Measurements from ENCODE around the gene RNF32. TPM values are rescaled to one million over a fixed set of nuclear protein-coding genes. Genes with fewer than 3 reads are reported as not detected.
A peak's percentile ranks its signal among the peaks of the same experiment; 100 is the strongest.

The RNF32 gene
- total and polyA plus RNA-seq, 4 experiments from 2014 or later, result 1.3 to 2.0 (median 1.7) TPM

- H3K4me1 Mint-ChIP-seq, result no peaks in the 10 kb centered on the region
- no peak for DNase-seq
- intact Hi-C loops (cut with micrococcal nuclease), result no loop called here
- Histone ChIP-seq H3K9me3 (ENCODE audit: control insufficient read depth in 1 of 2, low read length in 2 of 2) (no peaks in the 10 kb centered on the region), H3K27ac (ENCODE audit: low read depth, low read length) (no peak overlapping the region), H3K36me3 (ENCODE audit: insufficient read depth, low read length) (no peaks in the 10 kb centered on the region), H3K4me1 (ENCODE audit: insufficient read depth, low read length) (no peaks in the 10 kb centered on the region), H3K27me3 (ENCODE audit: insufficient read depth, low read length) (no peaks in the 10 kb centered on the region), H3K4me3 (ENCODE audit: low read length in 2 of 2) (no peak overlapping the region)
- H3K4me3 Mint-ChIP-seq, result no peak overlapping the region
- H3K9me3 Mint-ChIP-seq, result peaks cover 0 to 2% (median 0%) of the 10 kb centered on the region in 8 donors
- CTCF ChIA-PET (ENCODE audit: partially characterized antibody), result no interaction called here
- peaks cover 14 to 19% of the 10 kb centered on the region in 2 donors for H3K36me3 Mint-ChIP-seq
- no peaks in the 10 kb centered on the region for H3K27me3 Mint-ChIP-seq
- POLR2A ChIA-PET (ENCODE audit: partially characterized antibody), result no interaction called here
- H3K27ac Mint-ChIP-seq, result no peak overlapping the region
These were observed 26.5 kb downstream of the RNF32 start for GRCh38 chr7:156667110-156667426.

GRCh38 chr7:156668130-156668741 lies 27.7 kb downstream of the RNF32 start:
- H3K4me1 ChIP-seq (ENCODE audit: insufficient read depth, low read length), result no peaks in the 10 kb centered on the region
- no peaks in the 10 kb centered on the region for H3K27me3 ChIP-seq (ENCODE audit: insufficient read depth, low read length)
- Mint-ChIP-seq H3K27ac (peak overlapping the region in 2 of 7 donors; percentile 70 to 78), H3K9me3 (peaks cover 0 to 2% (median 0%) of the 10 kb centered on the region in 8 donors), H3K36me3 (peaks cover 14 to 20% of the 10 kb centered on the region in 2 donors), H3K27me3 (no peaks in the 10 kb centered on the region), H3K4me3 (no peak overlapping the region), H3K4me1 (no peaks in the 10 kb centered on the region)
- intact Hi-C loops (cut with micrococcal nuclease), result no loop called here
- CTCF ChIA-PET (ENCODE audit: partially characterized antibody), result no interaction called here
- no peaks in the 10 kb centered on the region for H3K9me3 ChIP-seq (ENCODE audit: control insufficient read depth in 1 of 2, low read length in 2 of 2)
- no peak for DNase-seq
- no peaks in the 10 kb centered on the region for H3K36me3 ChIP-seq (ENCODE audit: insufficient read depth, low read length)
- H3K27ac ChIP-seq (ENCODE audit: low read depth, low read length), result no peak overlapping the region
- H3K4me3 ChIP-seq (ENCODE audit: low read length in 2 of 2), result no peak overlapping the region
- POLR2A ChIA-PET (ENCODE audit: partially characterized antibody), result no interaction called here

- no peaks in the 10 kb centered on the region for H3K27me3 Mint-ChIP-seq
- Histone ChIP-seq H3K27me3 (ENCODE audit: insufficient read depth, low read length) (no peaks in the 10 kb centered on the region), H3K4me1 (ENCODE audit: insufficient read depth, low read length) (no peaks in the 10 kb centered on the region), H3K9me3 (ENCODE audit: control insufficient read depth in 1 of 2, low read length in 2 of 2) (no peaks in the 10 kb centered on the region), H3K36me3 (ENCODE audit: insufficient read depth, low read length) (no peaks in the 10 kb centered on the region), H3K27ac (ENCODE audit: low read depth, low read length) (no peak overlapping the region), H3K4me3 (ENCODE audit: low read length in 2 of 2) (no peak overlapping the region)
- H3K9me3 Mint-ChIP-seq, result peaks cover 0 to 2% (median 0%) of the 10 kb centered on the region in 8 donors
- H3K4me1 Mint-ChIP-seq, result no peaks in the 10 kb centered on the region
- ChIA-PET CTCF (ENCODE audit: partially characterized antibody) (no interaction called here), POLR2A (ENCODE audit: partially characterized antibody) (no interaction called here)
- intact Hi-C loops (cut with micrococcal nuclease), result no loop called here
- no peak for DNase-seq
- H3K4me3 Mint-ChIP-seq, result no peak overlapping the region
- no peak overlapping the region for H3K27ac Mint-ChIP-seq
- H3K36me3 Mint-ChIP-seq, result peaks cover 14 to 27% of the 10 kb centered on the region in 2 donors
These were observed 28.7 kb downstream of the RNF32 start for GRCh38 chr7:156669035-156669828.

DNA sequence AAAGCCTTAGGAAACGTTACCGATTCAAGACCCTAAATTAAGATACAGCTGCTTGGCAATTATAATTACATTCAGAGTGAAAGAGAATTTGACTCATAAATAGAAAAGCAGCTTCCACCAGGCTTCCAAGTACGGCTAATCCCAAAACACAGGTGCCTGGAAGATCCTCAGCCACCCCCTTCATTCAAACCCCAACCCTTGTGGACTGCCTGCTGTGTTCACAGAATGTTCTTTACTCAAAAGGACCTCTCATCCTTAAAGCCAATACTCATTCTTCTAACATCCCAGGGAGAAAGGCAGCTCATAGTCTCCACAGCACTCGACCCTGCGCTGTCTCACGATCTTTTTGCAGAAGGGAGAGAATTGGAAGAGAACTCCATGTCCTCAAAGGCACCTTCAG lies 32.9 kb downstream of the RNF32 start:
- Histone ChIP-seq H3K9me3 (ENCODE audit: control insufficient read depth in 1 of 2, low read length in 2 of 2) (no peaks in the 10 kb centered on the region), H3K4me3 (ENCODE audit: low read length in 2 of 2) (no peak overlapping the region), H3K27ac (ENCODE audit: low read depth, low read length) (no peak overlapping the region), H3K36me3 (ENCODE audit: insufficient read depth, low read length) (peaks cover 6% of the 10 kb centered on the region), H3K4me1 (ENCODE audit: insufficient read depth, low read length) (no peaks in the 10 kb centered on the region), H3K27me3 (ENCODE audit: insufficient read depth, low read length) (no peaks in the 10 kb centered on the region)
- Mint-ChIP-seq H3K4me1 (no peaks in the 10 kb centered on the region), H3K9me3 (peaks cover 0 to 2% (median 0%) of the 10 kb centered on the region in 8 donors), H3K36me3 (peaks cover 42 to 58% of the 10 kb centered on the region in 2 donors), H3K4me3 (no peak overlapping the region), H3K27me3 (no peaks in the 10 kb centered on the region), H3K27ac (no peak overlapping the region)
- POLR2A ChIA-PET (ENCODE audit: partially characterized antibody), result no interaction called here
- CTCF ChIA-PET (ENCODE audit: partially characterized antibody), result no interaction called here
- no peak for DNase-seq
- intact Hi-C loops (cut with micrococcal nuclease), result no loop called here

- CTCF ChIA-PET (ENCODE audit: partially characterized antibody), result no interaction called here
- no peak overlapping the region for H3K27ac Mint-ChIP-seq
- no peaks in the 10 kb centered on the region for H3K27me3 Mint-ChIP-seq
- no peak overlapping the region for H3K27ac ChIP-seq (ENCODE audit: low read depth, low read length)
- no peak overlapping the region for H3K4me3 Mint-ChIP-seq
- peaks cover 0 to 2% (median 0%) of the 10 kb centered on the region in 8 donors for H3K9me3 Mint-ChIP-seq
- peaks cover 9% of the 10 kb centered on the region for H3K36me3 ChIP-seq (ENCODE audit: insufficient read depth, low read length)
- no peaks in the 10 kb centered on the region for H3K27me3 ChIP-seq (ENCODE audit: insufficient read depth, low read length)
- no peaks in the 10 kb centered on the region for H3K4me1 ChIP-seq (ENCODE audit: insufficient read depth, low read length)
- POLR2A ChIA-PET (ENCODE audit: partially characterized antibody), result no interaction called here
- intact Hi-C loops (cut with micrococcal nuclease), result no loop called here
- peaks cover 46 to 60% of the 10 kb centered on the region in 2 donors for H3K36me3 Mint-ChIP-seq
- H3K4me3 ChIP-seq (ENCODE audit: low read length in 2 of 2), result no peak overlapping the region
- no peaks in the 10 kb centered on the region for H3K9me3 ChIP-seq (ENCODE audit: control insufficient read depth in 1 of 2, low read length in 2 of 2)
- H3K4me1 Mint-ChIP-seq, result no peaks in the 10 kb centered on the region
- no peak for DNase-seq
These were observed 33.3 kb downstream of the RNF32 start for GRCh38 chr7:156673902-156674301.

DNA sequence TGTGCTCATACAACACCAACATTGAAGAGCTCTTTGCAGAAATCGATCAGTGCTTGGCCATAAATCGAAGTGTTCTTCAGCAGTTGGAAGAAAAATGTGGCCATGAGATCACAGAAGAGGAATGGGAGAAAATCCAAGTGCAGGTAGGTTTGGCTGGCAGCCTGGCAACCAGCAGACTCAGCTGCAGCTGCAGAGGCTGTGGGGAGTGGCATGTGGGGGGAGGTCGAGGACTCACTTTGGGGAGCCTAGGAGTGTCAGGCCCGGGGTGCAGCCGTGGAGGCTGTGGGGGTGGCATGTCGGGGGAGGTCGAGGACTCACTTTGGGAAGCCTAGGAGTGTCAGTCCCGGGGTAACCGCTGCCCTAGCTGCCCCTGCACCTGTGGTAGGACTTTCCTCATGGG lies 35.1 kb downstream of the RNF32 start:
- Mint-ChIP-seq H3K36me3 (peaks cover 46 to 65% of the 10 kb centered on the region in 2 donors), H3K27ac (no peak overlapping the region), H3K27me3 (no peaks in the 10 kb centered on the region)

DNA sequence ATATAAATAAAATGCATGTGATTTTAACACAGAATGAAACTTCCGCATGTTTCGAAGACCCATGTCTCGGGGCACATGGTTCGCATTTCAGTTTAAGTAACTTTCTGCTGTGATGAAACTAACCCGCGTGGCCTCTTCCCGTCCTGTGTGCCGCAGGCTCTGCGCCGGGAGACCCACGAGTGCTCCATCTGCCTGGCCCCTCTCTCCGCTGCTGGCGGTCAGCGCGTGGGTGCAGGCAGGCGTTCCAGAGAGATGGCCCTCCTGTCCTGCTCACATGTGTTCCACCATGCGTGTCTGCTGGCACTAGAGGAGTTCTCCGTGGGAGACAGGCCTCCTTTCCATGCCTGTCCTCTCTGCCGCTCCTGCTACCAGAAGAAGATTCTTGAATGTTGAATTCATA lies 35.7 kb downstream of the RNF32 start:
- H3K4me1 Mint-ChIP-seq, result no peaks in the 10 kb centered on the region
- no peak overlapping the region for H3K27ac Mint-ChIP-seq
- no peak overlapping the region for H3K27ac ChIP-seq (ENCODE audit: low read depth, low read length)
- ChIA-PET POLR2A (ENCODE audit: partially characterized antibody) (no interaction called here), CTCF (ENCODE audit: partially characterized antibody) (no interaction called here)
- H3K9me3 ChIP-seq (ENCODE audit: control insufficient read depth in 1 of 2, low read length in 2 of 2), result no peaks in the 10 kb centered on the region
- H3K4me1 ChIP-seq (ENCODE audit: insufficient read depth, low read length), result no peaks in the 10 kb centered on the region
- peaks cover 9% of the 10 kb centered on the region for H3K36me3 ChIP-seq (ENCODE audit: insufficient read depth, low read length)
- peaks cover 44 to 65% of the 10 kb centered on the region in 2 donors for H3K36me3 Mint-ChIP-seq
- no peaks in the 10 kb centered on the region for H3K9me3 Mint-ChIP-seq
- DNase-seq, result no peak
- H3K27me3 Mint-ChIP-seq, result no peaks in the 10 kb centered on the region
- H3K4me3 ChIP-seq (ENCODE audit: low read length in 2 of 2), result no peak overlapping the region
- intact Hi-C loops (cut with micrococcal nuclease), result no loop called here
- H3K4me3 Mint-ChIP-seq, result no peak overlapping the region
- H3K27me3 ChIP-seq (ENCODE audit: insufficient read depth, low read length), result no peaks in the 10 kb centered on the region

More for the DNA sequence above, 35.1 kb downstream of the RNF32 start:
- H3K9me3 ChIP-seq (ENCODE audit: control insufficient read depth in 1 of 2, low read length in 2 of 2), result no peaks in the 10 kb centered on the region
- H3K4me3 ChIP-seq (ENCODE audit: low read length in 2 of 2), result no peak overlapping the region
- ChIA-PET POLR2A (ENCODE audit: partially characterized antibody) (no interaction called here), CTCF (ENCODE audit: partially characterized antibody) (no interaction called here)
- no peak for DNase-seq
- intact Hi-C loops (cut with micrococcal nuclease), result no loop called here
- Mint-ChIP-seq H3K9me3 (no peaks in the 10 kb centered on the region), H3K4me1 (no peaks in the 10 kb centered on the region), H3K4me3 (no peak overlapping the region)
- H3K27ac ChIP-seq (ENCODE audit: low read depth, low read length), result no peak overlapping the region
- no peaks in the 10 kb centered on the region for H3K4me1 ChIP-seq (ENCODE audit: insufficient read depth, low read length)
- H3K27me3 ChIP-seq (ENCODE audit: insufficient read depth, low read length), result no peaks in the 10 kb centered on the region
- peaks cover 9% of the 10 kb centered on the region for H3K36me3 ChIP-seq (ENCODE audit: insufficient read depth, low read length)

Data from CD4-positive, alpha-beta memory T cell (primary cell).